Measurements from ENCODE around the gene LRRC8B. TPM values are rescaled to one million over a fixed set of nuclear protein-coding genes. Genes with fewer than 3 reads are reported as not detected.

Gene LRRC8B
- total RNA-seq, 1 experiment from 2014 or later, result 24.2 TPM

- no peak overlapping the region for H3K27ac Mint-ChIP-seq
- H3K9me3 Mint-ChIP-seq, result no peaks in the 10 kb centered on the region
- TF ChIP-seq, protein P1, sequence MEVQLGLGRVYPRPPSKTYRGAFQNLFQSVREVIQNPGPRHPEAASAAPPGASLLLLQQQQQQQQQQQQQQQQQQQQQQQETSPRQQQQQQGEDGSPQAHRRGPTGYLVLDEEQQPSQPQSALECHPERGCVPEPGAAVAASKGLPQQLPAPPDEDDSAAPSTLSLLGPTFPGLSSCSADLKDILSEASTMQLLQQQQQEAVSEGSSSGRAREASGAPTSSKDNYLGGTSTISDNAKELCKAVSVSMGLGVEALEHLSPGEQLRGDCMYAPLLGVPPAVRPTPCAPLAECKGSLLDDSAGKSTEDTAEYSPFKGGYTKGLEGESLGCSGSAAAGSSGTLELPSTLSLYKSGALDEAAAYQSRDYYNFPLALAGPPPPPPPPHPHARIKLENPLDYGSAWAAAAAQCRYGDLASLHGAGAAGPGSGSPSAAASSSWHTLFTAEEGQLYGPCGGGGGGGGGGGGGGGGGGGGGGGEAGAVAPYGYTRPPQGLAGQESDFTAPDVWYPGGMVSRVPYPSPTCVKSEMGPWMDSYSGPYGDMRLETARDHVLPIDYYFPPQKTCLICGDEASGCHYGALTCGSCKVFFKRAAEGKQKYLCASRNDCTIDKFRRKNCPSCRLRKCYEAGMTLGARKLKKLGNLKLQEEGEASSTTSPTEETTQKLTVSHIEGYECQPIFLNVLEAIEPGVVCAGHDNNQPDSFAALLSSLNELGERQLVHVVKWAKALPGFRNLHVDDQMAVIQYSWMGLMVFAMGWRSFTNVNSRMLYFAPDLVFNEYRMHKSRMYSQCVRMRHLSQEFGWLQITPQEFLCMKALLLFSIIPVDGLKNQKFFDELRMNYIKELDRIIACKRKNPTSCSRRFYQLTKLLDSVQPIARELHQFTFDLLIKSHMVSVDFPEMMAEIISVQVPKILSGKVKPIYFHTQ (CRISPR knock-in tag; IDR thresholded peaks at IDR 0.05), result no peak
- no peak for TF ChIP-seq ERG (CRISPR knock-in tag; IDR thresholded peaks at IDR 0.05)
- no peak for TF ChIP-seq ZNF121 (CRISPR knock-in tag; IDR thresholded peaks at IDR 0.05)
- TF ChIP-seq, protein P2, sequence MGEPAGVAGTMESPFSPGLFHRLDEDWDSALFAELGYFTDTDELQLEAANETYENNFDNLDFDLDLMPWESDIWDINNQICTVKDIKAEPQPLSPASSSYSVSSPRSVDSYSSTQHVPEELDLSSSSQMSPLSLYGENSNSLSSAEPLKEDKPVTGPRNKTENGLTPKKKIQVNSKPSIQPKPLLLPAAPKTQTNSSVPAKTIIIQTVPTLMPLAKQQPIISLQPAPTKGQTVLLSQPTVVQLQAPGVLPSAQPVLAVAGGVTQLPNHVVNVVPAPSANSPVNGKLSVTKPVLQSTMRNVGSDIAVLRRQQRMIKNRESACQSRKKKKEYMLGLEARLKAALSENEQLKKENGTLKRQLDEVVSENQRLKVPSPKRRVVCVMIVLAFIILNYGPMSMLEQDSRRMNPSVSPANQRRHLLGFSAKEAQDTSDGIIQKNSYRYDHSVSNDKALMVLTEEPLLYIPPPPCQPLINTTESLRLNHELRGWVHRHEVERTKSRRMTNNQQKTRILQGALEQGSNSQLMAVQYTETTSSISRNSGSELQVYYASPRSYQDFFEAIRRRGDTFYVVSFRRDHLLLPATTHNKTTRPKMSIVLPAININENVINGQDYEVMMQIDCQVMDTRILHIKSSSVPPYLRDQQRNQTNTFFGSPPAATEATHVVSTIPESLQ (CRISPR knock-in tag; IDR thresholded peaks at IDR 0.05), result no peak
- no peak for TF ChIP-seq KAT7 (CRISPR knock-in tag; IDR thresholded peaks at IDR 0.05; ENCODE audit: borderline replicate concordance)
- no peak for TF ChIP-seq GRHL2 (CRISPR knock-in tag; IDR thresholded peaks at IDR 0.05; ENCODE audit: insufficient replicate concordance, severe bottlenecking)
- TF ChIP-seq TCF7 (CRISPR knock-in tag; IDR thresholded peaks at IDR 0.05; ENCODE audit: low read depth), result no peak
- no peak for TF ChIP-seq ZNF317 (CRISPR knock-in tag; IDR thresholded peaks at IDR 0.05; ENCODE audit: borderline replicate concordance, low read depth)
- TF ChIP-seq, protein P3, sequence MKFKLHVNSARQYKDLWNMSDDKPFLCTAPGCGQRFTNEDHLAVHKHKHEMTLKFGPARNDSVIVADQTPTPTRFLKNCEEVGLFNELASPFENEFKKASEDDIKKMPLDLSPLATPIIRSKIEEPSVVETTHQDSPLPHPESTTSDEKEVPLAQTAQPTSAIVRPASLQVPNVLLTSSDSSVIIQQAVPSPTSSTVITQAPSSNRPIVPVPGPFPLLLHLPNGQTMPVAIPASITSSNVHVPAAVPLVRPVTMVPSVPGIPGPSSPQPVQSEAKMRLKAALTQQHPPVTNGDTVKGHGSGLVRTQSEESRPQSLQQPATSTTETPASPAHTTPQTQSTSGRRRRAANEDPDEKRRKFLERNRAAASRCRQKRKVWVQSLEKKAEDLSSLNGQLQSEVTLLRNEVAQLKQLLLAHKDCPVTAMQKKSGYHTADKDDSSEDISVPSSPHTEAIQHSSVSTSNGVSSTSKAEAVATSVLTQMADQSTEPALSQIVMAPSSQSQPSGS (CRISPR knock-in tag; IDR thresholded peaks at IDR 0.05; ENCODE audit: borderline replicate concordance, low read depth), result no peak
- TF ChIP-seq ARID4B (CRISPR knock-in tag; IDR thresholded peaks at IDR 0.05; ENCODE audit: borderline replicate concordance), result no peak
- TF ChIP-seq NFE2L1 (CRISPR knock-in tag; IDR thresholded peaks at IDR 0.05), result no peak
- H3K4me1 Mint-ChIP-seq, result peaks cover 8% of the 10 kb centered on the region
- no peak for ATAC-seq
- H3K36me3 Mint-ChIP-seq, result no peaks in the 10 kb centered on the region
- ChIA-PET POLR2A (no interaction called here), CTCF (interaction anchor here (3.0 kb wide), 1 partner anchor 155 kb away, joined by 12 read pairs; no protein-coding TSS in a partner anchor)
- H3K4me3 Mint-ChIP-seq, result no peak overlapping the region
- DNase-seq (ENCODE audit: low spot score), result no peak
- no peaks in the 10 kb centered on the region for H3K27me3 Mint-ChIP-seq (ENCODE audit: low read depth)
Measured at GRCh38 chr1:89608319-89608983, 83.8 kb downstream of the LRRC8B start.

Data from WTC11 (cell line).